Measurements from ENCODE around the gene FNDC8.

Gene FNDC8

GRCh38 chr17:35161281-35161761 lies 39.9 kb downstream of the FNDC8 start:
- Histone ChIP-seq H3K36me3 (ENCODE audit: control insufficient read depth, insufficient read depth, low read length) (no peaks in the 10 kb centered on the region), H3K9ac (ENCODE audit: low read length) (no peak overlapping the region), H3K4me1 (ENCODE audit: control insufficient read depth, low read depth, low read length) (no peaks in the 10 kb centered on the region), H3K23ac (ENCODE audit: low read length) (no peak overlapping the region), H3K79me2 (ENCODE audit: control insufficient read depth, insufficient read depth, low read length) (no peaks in the 10 kb centered on the region), H4K8ac (ENCODE audit: low read depth, low read length) (no peak overlapping the region), H3K18ac (ENCODE audit: low read length) (no peak overlapping the region), H3K79me1 (ENCODE audit: low read length) (no peaks in the 10 kb centered on the region), H2BK15ac (replicated peaks; ENCODE audit: low read depth) (no peak overlapping the region), H3K4me2 (ENCODE audit: low read length) (no peak overlapping the region), H3K4ac (ENCODE audit: low read depth, low read length) (no peak overlapping the region), H3K56ac (ENCODE audit: low read length) (no peak overlapping the region), H2BK5ac (ENCODE audit: low read length) (no peak overlapping the region), H3K27me3 (ENCODE audit: insufficient read depth, low read length, poor library complexity) (no peaks in the 10 kb centered on the region), H4K5ac (ENCODE audit: low read length) (no peak overlapping the region), H3K27ac (ENCODE audit: low read depth, low read length) (no peak overlapping the region), H2AK5ac (ENCODE audit: low read length) (no peak overlapping the region), H2BK120ac (ENCODE audit: low read depth, low read length) (no peak overlapping the region), H3K4me3 (ENCODE audit: low read length) (no peak overlapping the region)
- DNase-seq: no peak
- WGBS (ENCODE audit: extremely low coverage, insufficient coverage, low lambda C conversion rate): no CpG with 5 or more reads among the region's 3 CpGs

GRCh38 chr17:35162755-35163154 lies 41.3 kb downstream of the FNDC8 start:
- H3K27me3 ChIP-seq (ENCODE audit: insufficient read depth, low read length, poor library complexity): no peaks in the 10 kb centered on the region
- H3K4me2 ChIP-seq (ENCODE audit: low read length): no peak overlapping the region
- H3K56ac ChIP-seq (ENCODE audit: low read length): no peak overlapping the region
- no peak overlapping the region for H2BK5ac ChIP-seq (ENCODE audit: low read length)
- no peaks in the 10 kb centered on the region for H3K36me3 ChIP-seq (ENCODE audit: control insufficient read depth, insufficient read depth, low read length)
- H3K18ac ChIP-seq (ENCODE audit: low read length): no peak overlapping the region
- no peak overlapping the region for H3K9ac ChIP-seq (ENCODE audit: low read length)
- no peak overlapping the region for H2AK5ac ChIP-seq (ENCODE audit: low read length)
- H3K4ac ChIP-seq (ENCODE audit: low read depth, low read length): no peak overlapping the region
- H4K5ac ChIP-seq (ENCODE audit: low read length): no peak overlapping the region
- H3K79me2 ChIP-seq (ENCODE audit: control insufficient read depth, insufficient read depth, low read length): no peaks in the 10 kb centered on the region
- DNase-seq: no peak
- no peak overlapping the region for H4K8ac ChIP-seq (ENCODE audit: low read depth, low read length)
- no CpG with 5 or more reads among the region's 4 CpGs for WGBS (ENCODE audit: extremely low coverage, insufficient coverage, low lambda C conversion rate)
- no peak overlapping the region for H3K4me3 ChIP-seq (ENCODE audit: low read length)
- H3K4me1 ChIP-seq (ENCODE audit: control insufficient read depth, low read depth, low read length): no peaks in the 10 kb centered on the region
- H3K27ac ChIP-seq (ENCODE audit: low read depth, low read length): no peak overlapping the region
- no peak overlapping the region for H2BK120ac ChIP-seq (ENCODE audit: low read depth, low read length)
- no peak overlapping the region for H2BK15ac ChIP-seq (replicated peaks; ENCODE audit: low read depth)
- H3K23ac ChIP-seq (ENCODE audit: low read length): no peak overlapping the region
- no peaks in the 10 kb centered on the region for H3K79me1 ChIP-seq (ENCODE audit: low read length)

GRCh38 chr17:35163886-35164285 lies 42.5 kb downstream of the FNDC8 start:
- H3K27me3 ChIP-seq (ENCODE audit: insufficient read depth, low read length, poor library complexity): no peaks in the 10 kb centered on the region
- no peak overlapping the region for H3K23ac ChIP-seq (ENCODE audit: low read length)
- H2BK120ac ChIP-seq (ENCODE audit: low read depth, low read length): no peak overlapping the region
- no peak overlapping the region for H2BK5ac ChIP-seq (ENCODE audit: low read length)
- no peak overlapping the region for H2AK5ac ChIP-seq (ENCODE audit: low read length)
- H4K5ac ChIP-seq (ENCODE audit: low read length): no peak overlapping the region
- H3K56ac ChIP-seq (ENCODE audit: low read length): no peak overlapping the region
- H3K18ac ChIP-seq (ENCODE audit: low read length): no peak overlapping the region
- no peak for DNase-seq
- no peak overlapping the region for H3K4me3 ChIP-seq (ENCODE audit: low read length)
- no peaks in the 10 kb centered on the region for H3K79me2 ChIP-seq (ENCODE audit: control insufficient read depth, insufficient read depth, low read length)
- no peaks in the 10 kb centered on the region for H3K36me3 ChIP-seq (ENCODE audit: control insufficient read depth, insufficient read depth, low read length)
- no peaks in the 10 kb centered on the region for H3K79me1 ChIP-seq (ENCODE audit: low read length)
- WGBS (ENCODE audit: extremely low coverage, insufficient coverage, low lambda C conversion rate): no CpG with 5 or more reads among the region's 7 CpGs
- no peaks in the 10 kb centered on the region for H3K4me1 ChIP-seq (ENCODE audit: control insufficient read depth, low read depth, low read length)
- no peak overlapping the region for H4K8ac ChIP-seq (ENCODE audit: low read depth, low read length)
- H3K9ac ChIP-seq (ENCODE audit: low read length): no peak overlapping the region
- no peak overlapping the region for H2BK15ac ChIP-seq (replicated peaks; ENCODE audit: low read depth)
- H3K4me2 ChIP-seq (ENCODE audit: low read length): no peak overlapping the region
- no peak overlapping the region for H3K27ac ChIP-seq (ENCODE audit: low read depth, low read length)
- H3K4ac ChIP-seq (ENCODE audit: low read depth, low read length): no peak overlapping the region

- Histone ChIP-seq H3K4me1 (ENCODE audit: control insufficient read depth, low read depth, low read length) (no peaks in the 10 kb centered on the region), H3K4ac (ENCODE audit: low read depth, low read length) (no peak overlapping the region), H3K23ac (ENCODE audit: low read length) (no peak overlapping the region), H3K79me1 (ENCODE audit: low read length) (no peaks in the 10 kb centered on the region), H3K56ac (ENCODE audit: low read length) (no peak overlapping the region), H3K9ac (ENCODE audit: low read length) (no peak overlapping the region), H3K27ac (ENCODE audit: low read depth, low read length) (no peak overlapping the region), H3K79me2 (ENCODE audit: control insufficient read depth, insufficient read depth, low read length) (no peaks in the 10 kb centered on the region), H3K36me3 (ENCODE audit: control insufficient read depth, insufficient read depth, low read length) (no peaks in the 10 kb centered on the region), H2BK5ac (ENCODE audit: low read length) (no peak overlapping the region), H2BK120ac (ENCODE audit: low read depth, low read length) (no peak overlapping the region), H3K27me3 (ENCODE audit: insufficient read depth, low read length, poor library complexity) (no peaks in the 10 kb centered on the region), H3K4me2 (ENCODE audit: low read length) (no peak overlapping the region), H3K4me3 (ENCODE audit: low read length) (no peak overlapping the region), H4K5ac (ENCODE audit: low read length) (no peak overlapping the region), H2BK15ac (replicated peaks; ENCODE audit: low read depth) (no peak overlapping the region), H3K18ac (ENCODE audit: low read length) (no peak overlapping the region), H4K8ac (ENCODE audit: low read depth, low read length) (no peak overlapping the region), H2AK5ac (ENCODE audit: low read length) (no peak overlapping the region)
- no CpG with 5 or more reads among the region's 5 CpGs for WGBS (ENCODE audit: extremely low coverage, insufficient coverage, low lambda C conversion rate)
- no peak for DNase-seq
Measured at GRCh38 chr17:35164716-35165115, 43.3 kb downstream of the FNDC8 start.

GRCh38 chr17:35166526-35166925 lies 45.1 kb downstream of the FNDC8 start:
- H3K18ac ChIP-seq (ENCODE audit: low read length): no peak overlapping the region
- no peak overlapping the region for H3K4me3 ChIP-seq (ENCODE audit: low read length)
- H4K8ac ChIP-seq (ENCODE audit: low read depth, low read length): no peak overlapping the region
- no CpG with 5 or more reads among the region's 5 CpGs for WGBS (ENCODE audit: extremely low coverage, insufficient coverage, low lambda C conversion rate)
- no peaks in the 10 kb centered on the region for H3K4me1 ChIP-seq (ENCODE audit: control insufficient read depth, low read depth, low read length)
- H3K36me3 ChIP-seq (ENCODE audit: control insufficient read depth, insufficient read depth, low read length): no peaks in the 10 kb centered on the region
- H3K4ac ChIP-seq (ENCODE audit: low read depth, low read length): no peak overlapping the region
- no peak overlapping the region for H2BK120ac ChIP-seq (ENCODE audit: low read depth, low read length)
- no peaks in the 10 kb centered on the region for H3K79me2 ChIP-seq (ENCODE audit: control insufficient read depth, insufficient read depth, low read length)
- H3K4me2 ChIP-seq (ENCODE audit: low read length): no peak overlapping the region
- H3K79me1 ChIP-seq (ENCODE audit: low read length): no peaks in the 10 kb centered on the region
- no peak overlapping the region for H2BK5ac ChIP-seq (ENCODE audit: low read length)
- H2AK5ac ChIP-seq (ENCODE audit: low read length): no peak overlapping the region
- no peak overlapping the region for H2BK15ac ChIP-seq (replicated peaks; ENCODE audit: low read depth)
- H3K27me3 ChIP-seq (ENCODE audit: insufficient read depth, low read length, poor library complexity): no peaks in the 10 kb centered on the region
- H4K5ac ChIP-seq (ENCODE audit: low read length): no peak overlapping the region
- no peak overlapping the region for H3K56ac ChIP-seq (ENCODE audit: low read length)
- no peak for DNase-seq
- H3K27ac ChIP-seq (ENCODE audit: low read depth, low read length): no peak overlapping the region
- H3K9ac ChIP-seq (ENCODE audit: low read length): no peak overlapping the region
- no peak overlapping the region for H3K23ac ChIP-seq (ENCODE audit: low read length)

GRCh38 chr17:35167046-35167445 lies 45.6 kb downstream of the FNDC8 start:
- WGBS (ENCODE audit: extremely low coverage, insufficient coverage, low lambda C conversion rate): no CpG with 5 or more reads among the region's 3 CpGs
- H3K79me1 ChIP-seq (ENCODE audit: low read length): no peaks in the 10 kb centered on the region

More at GRCh38 chr17:35167046-35167445, 45.6 kb downstream of the FNDC8 start:
- H2BK5ac ChIP-seq (ENCODE audit: low read length): no peak overlapping the region
- no peak overlapping the region for H3K4me3 ChIP-seq (ENCODE audit: low read length)
- no peak overlapping the region for H3K9ac ChIP-seq (ENCODE audit: low read length)
- no peak overlapping the region for H2BK120ac ChIP-seq (ENCODE audit: low read depth, low read length)
- H2AK5ac ChIP-seq (ENCODE audit: low read length): no peak overlapping the region
- H3K27ac ChIP-seq (ENCODE audit: low read depth, low read length): no peak overlapping the region
- no peak for DNase-seq
- no peak overlapping the region for H3K56ac ChIP-seq (ENCODE audit: low read length)
- no peak overlapping the region for H3K23ac ChIP-seq (ENCODE audit: low read length)
- no peaks in the 10 kb centered on the region for H3K36me3 ChIP-seq (ENCODE audit: control insufficient read depth, insufficient read depth, low read length)
- no peaks in the 10 kb centered on the region for H3K79me2 ChIP-seq (ENCODE audit: control insufficient read depth, insufficient read depth, low read length)
- H4K5ac ChIP-seq (ENCODE audit: low read length): no peak overlapping the region
- no peak overlapping the region for H4K8ac ChIP-seq (ENCODE audit: low read depth, low read length)
- H3K4me2 ChIP-seq (ENCODE audit: low read length): no peak overlapping the region
- no peaks in the 10 kb centered on the region for H3K4me1 ChIP-seq (ENCODE audit: control insufficient read depth, low read depth, low read length)
- no peak overlapping the region for H2BK15ac ChIP-seq (replicated peaks; ENCODE audit: low read depth)
- H3K4ac ChIP-seq (ENCODE audit: low read depth, low read length): no peak overlapping the region
- no peaks in the 10 kb centered on the region for H3K27me3 ChIP-seq (ENCODE audit: insufficient read depth, low read length, poor library complexity)
- no peak overlapping the region for H3K18ac ChIP-seq (ENCODE audit: low read length)
